B cell (primary cell): Measurements from ENCODE around the gene LEPROT.

Experiments
- EZH2 ChIP-seq: IDR thresholded peaks from 2 replicates; pipeline ENCODE4 v1.6.1; 2012; ENCODE audit warnings: borderline replicate concordance, low read depth, mild to moderate bottlenecking, moderate library complexity, low read length; ENCODE audit not compliant: insufficient read depth, poor library complexity, severe bottlenecking
- TF ChIP-seq, protein P1 (sequence below): fragments of 200-600 bp; IDR thresholded peaks from one replicate; pipeline ENCODE4 v1.8.0; 2022; ENCODE audit warnings: antibody characterized with exemption, mild to moderate bottlenecking

DNA sequence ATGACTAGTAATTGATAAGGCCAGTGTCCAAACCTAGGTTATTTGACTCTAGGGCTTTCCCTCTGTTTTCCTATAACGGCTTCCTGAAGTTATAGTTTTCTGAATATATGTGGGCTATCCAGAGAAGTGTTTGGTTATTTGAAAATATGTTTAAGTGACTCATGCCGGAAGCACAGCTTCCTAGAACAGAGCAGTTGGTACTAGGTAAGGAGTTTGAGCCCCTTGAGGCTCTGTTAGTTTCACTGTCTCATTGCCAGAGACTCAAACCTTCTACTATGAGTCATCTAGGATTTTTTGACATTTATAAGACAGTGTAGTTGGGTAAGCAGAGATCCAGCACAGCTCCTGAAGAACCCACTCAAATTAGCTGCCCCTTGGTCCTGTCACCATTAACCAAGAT is 27.1 kb upstream of the LEPROT start:
- TF ChIP-seq, protein P1, sequence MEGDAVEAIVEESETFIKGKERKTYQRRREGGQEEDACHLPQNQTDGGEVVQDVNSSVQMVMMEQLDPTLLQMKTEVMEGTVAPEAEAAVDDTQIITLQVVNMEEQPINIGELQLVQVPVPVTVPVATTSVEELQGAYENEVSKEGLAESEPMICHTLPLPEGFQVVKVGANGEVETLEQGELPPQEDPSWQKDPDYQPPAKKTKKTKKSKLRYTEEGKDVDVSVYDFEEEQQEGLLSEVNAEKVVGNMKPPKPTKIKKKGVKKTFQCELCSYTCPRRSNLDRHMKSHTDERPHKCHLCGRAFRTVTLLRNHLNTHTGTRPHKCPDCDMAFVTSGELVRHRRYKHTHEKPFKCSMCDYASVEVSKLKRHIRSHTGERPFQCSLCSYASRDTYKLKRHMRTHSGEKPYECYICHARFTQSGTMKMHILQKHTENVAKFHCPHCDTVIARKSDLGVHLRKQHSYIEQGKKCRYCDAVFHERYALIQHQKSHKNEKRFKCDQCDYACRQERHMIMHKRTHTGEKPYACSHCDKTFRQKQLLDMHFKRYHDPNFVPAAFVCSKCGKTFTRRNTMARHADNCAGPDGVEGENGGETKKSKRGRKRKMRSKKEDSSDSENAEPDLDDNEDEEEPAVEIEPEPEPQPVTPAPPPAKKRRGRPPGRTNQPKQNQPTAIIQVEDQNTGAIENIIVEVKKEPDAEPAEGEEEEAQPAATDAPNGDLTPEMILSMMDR: no peak
- no peak for TF ChIP-seq EZH2
